ENCODE results near the gene HPCAL4.
A peak's percentile ranks its signal among the peaks of the same experiment; 100 is the strongest.

Gene HPCAL4

GRCh38 chr1:39691383-39692151, at the start of gene HPCAL4:
Gene HPCAL4 (minus strand): TSS chr1:39691433. CDS start chr1:39684603, 6,830 bp downstream.
- DNase-seq = peak; percentile 88

GRCh38 chr1:39738622-39739366, 47.6 kb upstream of the HPCAL4 start, which contains the start of gene PPIE:
Gene PPIE (plus strand): TSS chr1:39738882. CDS start chr1:39738901, 19 bp downstream.
- peak; percentile 94 for DNase-seq

GRCh38 chr1:39737546-39738169, 46.4 kb upstream of the HPCAL4 start:
- no peak for DNase-seq

- no peak for DNase-seq
These were observed 44.5 kb upstream of the HPCAL4 start for GRCh38 chr1:39735731-39736130.

- no peak for DNase-seq
These were observed 41.9 kb upstream of the HPCAL4 start for GRCh38 chr1:39733161-39733560.

GRCh38 chr1:39732730-39733129, 41.5 kb upstream of the HPCAL4 start:
- no peak for DNase-seq

- no peak for DNase-seq
These were observed 38.6 kb upstream of the HPCAL4 start for GRCh38 chr1:39729842-39730241.

- no peak for DNase-seq
These were observed 37.8 kb upstream of the HPCAL4 start for GRCh38 chr1:39729030-39729429.

- DNase-seq = no peak
These were observed 36.7 kb upstream of the HPCAL4 start for GRCh38 chr1:39727932-39728317.

- no peak for DNase-seq
These were observed 36.1 kb upstream of the HPCAL4 start for GRCh38 chr1:39727221-39727931.

GRCh38 chr1:39726600-39726999, 35.4 kb upstream of the HPCAL4 start:
- no peak for DNase-seq

GRCh38 chr1:39722495-39722894, 31.3 kb upstream of the HPCAL4 start:
- DNase-seq = no peak

- DNase-seq = no peak
These were observed 30.4 kb upstream of the HPCAL4 start for GRCh38 chr1:39721664-39722063.

- no peak for DNase-seq
These were observed 29.1 kb upstream of the HPCAL4 start for GRCh38 chr1:39720094-39720999.

GRCh38 chr1:39717809-39718208, 26.6 kb upstream of the HPCAL4 start:
- DNase-seq = no peak

GRCh38 chr1:39713557-39713956, 22.3 kb upstream of the HPCAL4 start:
- DNase-seq = no peak

GRCh38 chr1:39711966-39712340, 20.7 kb upstream of the HPCAL4 start:
- no peak for DNase-seq

GRCh38 chr1:39711104-39711965, 20.1 kb upstream of the HPCAL4 start:
- DNase-seq = no peak

- DNase-seq = no peak
These were observed 16.3 kb upstream of the HPCAL4 start for GRCh38 chr1:39707506-39707905.

GRCh38 chr1:39704757-39705156, 13.5 kb upstream of the HPCAL4 start:
- no peak for DNase-seq

GRCh38 chr1:39701049-39701439, 9.8 kb upstream of the HPCAL4 start:
- no peak for DNase-seq

Measured in activated T-cell treated with anti-CD3 and anti-CD28 coated beads for 4 hours (primary cell).